ENCODE measurements around the gene SGK1. TPM values are rescaled to one million over a fixed set of nuclear protein-coding genes. Genes with fewer than 3 reads are reported as not detected.
"Not testable (repeated sequence)": the region's sequence is repeated elsewhere in the genome, so short reads cannot be mapped to it uniquely, and the experiment has no call there.

The SGK1 gene
- total RNA-seq, 1 experiment from 2014 or later = 23.2 TPM

GRCh38 chr6:134307075-134307474 is 10.8 kb downstream of the SGK1 start:
- POLR2A ChIA-PET = interaction anchor here (0.6 kb wide), 1 partner anchor 118 kb away, joined by 5 read pairs; no protein-coding TSS in a partner anchor

GRCh38 chr6:134304381-134304780 is 13.5 kb downstream of the SGK1 start:
- POLR2A ChIA-PET; H3K36me3 Mint-ChIP-seq; ATAC-seq; H3K4me3 Mint-ChIP-seq; H3K27ac Mint-ChIP-seq; H3K27me3 Mint-ChIP-seq (ENCODE audit: low read depth); H3K9me3 Mint-ChIP-seq; H3K4me1 Mint-ChIP-seq; DNase-seq (ENCODE audit: low spot score); CTCF ChIA-PET: not testable (repeated sequence)

More at GRCh38 chr6:134307075-134307474, 10.8 kb downstream of the SGK1 start:
- ATAC-seq (no peak), DNase-seq (ENCODE audit: low spot score) (no peak)
- Mint-ChIP-seq H3K9me3 (no peaks in the 10 kb centered on the region), H3K4me1 (peaks cover 18% of the 10 kb centered on the region), H3K27me3 (ENCODE audit: low read depth) (peaks cover 8% of the 10 kb centered on the region), H3K4me3 (no peak overlapping the region), H3K27ac (no peak overlapping the region), H3K36me3 (no peaks in the 10 kb centered on the region)
- TF ChIP-seq TEAD1 (CRISPR knock-in tag; IDR thresholded peaks at IDR 0.05) (no peak), EMX1 (CRISPR knock-in tag; IDR thresholded peaks at IDR 0.05) (no peak), CDX4 (CRISPR knock-in tag; IDR thresholded peaks at IDR 0.05; ENCODE audit: borderline replicate concordance) (no peak), ERG (CRISPR knock-in tag; IDR thresholded peaks at IDR 0.05) (no peak), OVOL2 (CRISPR knock-in tag; IDR thresholded peaks at IDR 0.05; ENCODE audit: borderline replicate concordance) (no peak), ZBTB21 (CRISPR knock-in tag; IDR thresholded peaks at IDR 0.05; ENCODE audit: borderline replicate concordance) (no peak), ZNF671 (CRISPR knock-in tag; IDR thresholded peaks at IDR 0.05) (no peak), ZNF219 (CRISPR knock-in tag; IDR thresholded peaks at IDR 0.05; ENCODE audit: borderline replicate concordance) (no peak), NR2C2 (CRISPR knock-in tag; IDR thresholded peaks at IDR 0.05) (no peak), E2F4 (CRISPR knock-in tag; IDR thresholded peaks at IDR 0.05; ENCODE audit: borderline replicate concordance, low read depth) (no peak), IRF2 (CRISPR knock-in tag; IDR thresholded peaks at IDR 0.05; ENCODE audit: borderline replicate concordance, low read depth) (no peak)
- TF ChIP-seq, protein P1, sequence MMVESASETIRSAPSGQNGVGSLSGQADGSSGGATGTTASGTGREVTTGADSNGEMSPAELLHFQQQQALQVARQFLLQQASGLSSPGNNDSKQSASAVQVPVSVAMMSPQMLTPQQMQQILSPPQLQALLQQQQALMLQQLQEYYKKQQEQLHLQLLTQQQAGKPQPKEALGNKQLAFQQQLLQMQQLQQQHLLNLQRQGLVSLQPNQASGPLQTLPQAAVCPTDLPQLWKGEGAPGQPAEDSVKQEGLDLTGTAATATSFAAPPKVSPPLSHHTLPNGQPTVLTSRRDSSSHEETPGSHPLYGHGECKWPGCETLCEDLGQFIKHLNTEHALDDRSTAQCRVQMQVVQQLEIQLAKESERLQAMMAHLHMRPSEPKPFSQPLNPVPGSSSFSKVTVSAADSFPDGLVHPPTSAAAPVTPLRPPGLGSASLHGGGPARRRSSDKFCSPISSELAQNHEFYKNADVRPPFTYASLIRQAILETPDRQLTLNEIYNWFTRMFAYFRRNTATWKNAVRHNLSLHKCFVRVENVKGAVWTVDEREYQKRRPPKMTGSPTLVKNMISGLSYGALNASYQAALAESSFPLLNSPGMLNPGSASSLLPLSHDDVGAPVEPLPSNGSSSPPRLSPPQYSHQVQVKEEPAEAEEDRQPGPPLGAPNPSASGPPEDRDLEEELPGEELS (CRISPR knock-in tag; IDR thresholded peaks at IDR 0.05) = no peak
- TF ChIP-seq, protein P2, sequence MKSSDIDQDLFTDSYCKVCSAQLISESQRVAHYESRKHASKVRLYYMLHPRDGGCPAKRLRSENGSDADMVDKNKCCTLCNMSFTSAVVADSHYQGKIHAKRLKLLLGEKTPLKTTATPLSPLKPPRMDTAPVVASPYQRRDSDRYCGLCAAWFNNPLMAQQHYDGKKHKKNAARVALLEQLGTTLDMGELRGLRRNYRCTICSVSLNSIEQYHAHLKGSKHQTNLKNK (CRISPR knock-in tag; IDR thresholded peaks at IDR 0.05) = no peak
- TF ChIP-seq, protein P3, sequence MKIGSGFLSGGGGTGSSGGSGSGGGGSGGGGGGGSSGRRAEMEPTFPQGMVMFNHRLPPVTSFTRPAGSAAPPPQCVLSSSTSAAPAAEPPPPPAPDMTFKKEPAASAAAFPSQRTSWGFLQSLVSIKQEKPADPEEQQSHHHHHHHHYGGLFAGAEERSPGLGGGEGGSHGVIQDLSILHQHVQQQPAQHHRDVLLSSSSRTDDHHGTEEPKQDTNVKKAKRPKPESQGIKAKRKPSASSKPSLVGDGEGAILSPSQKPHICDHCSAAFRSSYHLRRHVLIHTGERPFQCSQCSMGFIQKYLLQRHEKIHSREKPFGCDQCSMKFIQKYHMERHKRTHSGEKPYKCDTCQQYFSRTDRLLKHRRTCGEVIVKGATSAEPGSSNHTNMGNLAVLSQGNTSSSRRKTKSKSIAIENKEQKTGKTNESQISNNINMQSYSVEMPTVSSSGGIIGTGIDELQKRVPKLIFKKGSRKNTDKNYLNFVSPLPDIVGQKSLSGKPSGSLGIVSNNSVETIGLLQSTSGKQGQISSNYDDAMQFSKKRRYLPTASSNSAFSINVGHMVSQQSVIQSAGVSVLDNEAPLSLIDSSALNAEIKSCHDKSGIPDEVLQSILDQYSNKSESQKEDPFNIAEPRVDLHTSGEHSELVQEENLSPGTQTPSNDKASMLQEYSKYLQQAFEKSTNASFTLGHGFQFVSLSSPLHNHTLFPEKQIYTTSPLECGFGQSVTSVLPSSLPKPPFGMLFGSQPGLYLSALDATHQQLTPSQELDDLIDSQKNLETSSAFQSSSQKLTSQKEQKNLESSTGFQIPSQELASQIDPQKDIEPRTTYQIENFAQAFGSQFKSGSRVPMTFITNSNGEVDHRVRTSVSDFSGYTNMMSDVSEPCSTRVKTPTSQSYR (CRISPR knock-in tag; IDR thresholded peaks at IDR 0.05) = no peak
- CTCF ChIA-PET = no interaction called here

DNA sequence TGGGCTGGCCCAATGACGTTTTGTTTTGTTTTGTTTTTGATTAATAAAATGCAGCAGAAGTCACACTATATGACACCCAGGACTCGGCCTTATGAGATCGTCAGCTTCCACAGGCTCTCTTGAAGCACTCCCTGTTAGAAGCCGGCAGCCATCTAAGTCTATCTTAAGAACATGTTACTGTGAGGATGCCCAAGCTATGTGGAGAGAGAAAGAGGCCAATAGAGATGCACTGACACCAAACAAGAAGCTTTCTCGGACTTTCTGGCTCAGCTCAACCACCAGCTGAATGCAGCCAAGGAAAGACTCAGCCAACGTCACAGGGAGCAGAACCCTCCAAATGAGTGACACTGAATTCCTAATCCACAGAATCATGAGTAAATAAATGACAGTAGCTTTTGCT is 14.0 kb downstream of the SGK1 start:
- Mint-ChIP-seq H3K9me3 (no peaks in the 10 kb centered on the region), H3K36me3 (no peaks in the 10 kb centered on the region), H3K27ac (no peak overlapping the region), H3K4me3 (no peak overlapping the region), H3K27me3 (ENCODE audit: low read depth) (no peaks in the 10 kb centered on the region), H3K4me1 (no peaks in the 10 kb centered on the region; the same call in 1 of the 2 replicates)
- DNase-seq (ENCODE audit: low spot score) (no peak), ATAC-seq (no peak)
- ChIA-PET CTCF (no interaction called here), POLR2A (no interaction called here)
- TF ChIP-seq STAT6 (CRISPR knock-in tag; conservative IDR thresholded peaks at IDR 0.05; ENCODE audit: low read depth) = no peak
- no peak for TF ChIP-seq ELF4 (CRISPR knock-in tag; IDR thresholded peaks at IDR 0.05; ENCODE audit: low read depth)
- TF ChIP-seq, protein P2 (CRISPR knock-in tag; IDR thresholded peaks at IDR 0.05) = no peak
- TF ChIP-seq, protein P4, sequence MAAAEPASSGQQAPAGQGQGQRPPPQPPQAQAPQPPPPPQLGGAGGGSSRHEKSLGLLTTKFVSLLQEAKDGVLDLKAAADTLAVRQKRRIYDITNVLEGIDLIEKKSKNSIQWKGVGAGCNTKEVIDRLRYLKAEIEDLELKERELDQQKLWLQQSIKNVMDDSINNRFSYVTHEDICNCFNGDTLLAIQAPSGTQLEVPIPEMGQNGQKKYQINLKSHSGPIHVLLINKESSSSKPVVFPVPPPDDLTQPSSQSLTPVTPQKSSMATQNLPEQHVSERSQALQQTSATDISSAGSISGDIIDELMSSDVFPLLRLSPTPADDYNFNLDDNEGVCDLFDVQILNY (CRISPR knock-in tag; IDR thresholded peaks at IDR 0.05) = no peak
- no peak for TF ChIP-seq ZNF423 (CRISPR knock-in tag; IDR thresholded peaks at IDR 0.05)
- no peak for TF ChIP-seq ESRRA (CRISPR knock-in tag; IDR thresholded peaks at IDR 0.05; ENCODE audit: borderline replicate concordance)
- no peak for TF ChIP-seq ZBTB21 (CRISPR knock-in tag; IDR thresholded peaks at IDR 0.05; ENCODE audit: borderline replicate concordance)
